HG02870 (cell line): ENCODE data around the gene NLGN1.

ENCODE experiments used
- ATAC-seq: cut with Tn5 transposase; IDR thresholded peaks from one replicate; pipeline ENCODE4 v1.9.1; 2021; ENCODE audit warnings: mild to moderate bottlenecking, moderate library complexity; ENCODE audit not compliant: unreplicated experiment

The NLGN1 gene

GRCh38 chr3:174058804-174059203, 661.3 kb downstream of the NLGN1 start:
- ATAC-seq: no peak

GRCh38 chr3:174060431-174060830, 662.9 kb downstream of the NLGN1 start:
- no peak for ATAC-seq

- no peak for ATAC-seq
Observed at GRCh38 chr3:174061162-174061561, 663.6 kb downstream of the NLGN1 start.

- ATAC-seq: no peak
Observed at GRCh38 chr3:174061731-174062130, 664.2 kb downstream of the NLGN1 start.

GRCh38 chr3:174062923-174063322, 665.4 kb downstream of the NLGN1 start:
- no peak for ATAC-seq

GRCh38 chr3:174068035-174068434, 670.5 kb downstream of the NLGN1 start:
- no peak for ATAC-seq

GRCh38 chr3:174072675-174073074, 675.1 kb downstream of the NLGN1 start:
- no peak for ATAC-seq

- ATAC-seq: no peak
Observed at GRCh38 chr3:174083706-174084105, 686.2 kb downstream of the NLGN1 start.

GRCh38 chr3:174089592-174089991, 692.0 kb downstream of the NLGN1 start:
- ATAC-seq: no peak

- ATAC-seq: no peak
Observed at GRCh38 chr3:174094669-174095068, 697.1 kb downstream of the NLGN1 start.

- no peak for ATAC-seq
Observed at GRCh38 chr3:174097686-174098085, 700.1 kb downstream of the NLGN1 start.

GRCh38 chr3:174098746-174099145, 701.2 kb downstream of the NLGN1 start:
- ATAC-seq: no peak

GRCh38 chr3:174099724-174100123, 702.2 kb downstream of the NLGN1 start:
- no peak for ATAC-seq

GRCh38 chr3:174100744-174101143, 703.2 kb downstream of the NLGN1 start:
- no peak for ATAC-seq

- ATAC-seq: peak; percentile 91
Observed at GRCh38 chr3:174101244-174101643, 703.7 kb downstream of the NLGN1 start.

- no peak for ATAC-seq
Observed at GRCh38 chr3:174102274-174102673, 704.7 kb downstream of the NLGN1 start.

- ATAC-seq: no peak
Observed at GRCh38 chr3:174102866-174103265, 705.3 kb downstream of the NLGN1 start.

- ATAC-seq: no peak
Observed at GRCh38 chr3:174110761-174111160, 713.2 kb downstream of the NLGN1 start.

GRCh38 chr3:174111776-174112175, 714.2 kb downstream of the NLGN1 start:
- no peak for ATAC-seq

GRCh38 chr3:174116421-174116820, 718.9 kb downstream of the NLGN1 start:
- ATAC-seq: no peak

GRCh38 chr3:174120997-174121396, 723.5 kb downstream of the NLGN1 start:
- no peak for ATAC-seq

- no peak for ATAC-seq
Observed at GRCh38 chr3:174122411-174122810, 724.9 kb downstream of the NLGN1 start.

- ATAC-seq: no peak
Observed at GRCh38 chr3:174125267-174125824, 727.8 kb downstream of the NLGN1 start.
